ENCODE results near the gene RNASE12.
A peak's percentile ranks its signal among the peaks of the same experiment; 100 is the strongest.

RNASE12 gene

GRCh38 chr14:20630340-20631022 lies 39.3 kb upstream of the RNASE12 start:
- H3K36me3 ChIP-seq (ENCODE audit: control insufficient read depth, insufficient read depth, low read length): no peaks in the 10 kb centered on the region
- H3K27me3 ChIP-seq (replicated peaks; ENCODE audit: control insufficient read depth, insufficient read depth, low read length): no peaks in the 10 kb centered on the region
- TF ChIP-seq, protein P1, sequence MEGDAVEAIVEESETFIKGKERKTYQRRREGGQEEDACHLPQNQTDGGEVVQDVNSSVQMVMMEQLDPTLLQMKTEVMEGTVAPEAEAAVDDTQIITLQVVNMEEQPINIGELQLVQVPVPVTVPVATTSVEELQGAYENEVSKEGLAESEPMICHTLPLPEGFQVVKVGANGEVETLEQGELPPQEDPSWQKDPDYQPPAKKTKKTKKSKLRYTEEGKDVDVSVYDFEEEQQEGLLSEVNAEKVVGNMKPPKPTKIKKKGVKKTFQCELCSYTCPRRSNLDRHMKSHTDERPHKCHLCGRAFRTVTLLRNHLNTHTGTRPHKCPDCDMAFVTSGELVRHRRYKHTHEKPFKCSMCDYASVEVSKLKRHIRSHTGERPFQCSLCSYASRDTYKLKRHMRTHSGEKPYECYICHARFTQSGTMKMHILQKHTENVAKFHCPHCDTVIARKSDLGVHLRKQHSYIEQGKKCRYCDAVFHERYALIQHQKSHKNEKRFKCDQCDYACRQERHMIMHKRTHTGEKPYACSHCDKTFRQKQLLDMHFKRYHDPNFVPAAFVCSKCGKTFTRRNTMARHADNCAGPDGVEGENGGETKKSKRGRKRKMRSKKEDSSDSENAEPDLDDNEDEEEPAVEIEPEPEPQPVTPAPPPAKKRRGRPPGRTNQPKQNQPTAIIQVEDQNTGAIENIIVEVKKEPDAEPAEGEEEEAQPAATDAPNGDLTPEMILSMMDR (IDR thresholded peaks at IDR 0.05; ENCODE audit: insufficient read depth, low read length, poor library complexity, severe bottlenecking): no peak
- peak; percentile 51 for DNase-seq (ENCODE audit: extremely low read depth, insufficient read length)
- peak overlapping the region; percentile 50 for H3K4me3 ChIP-seq (replicated peaks; ENCODE audit: low read depth, low read length)

DNA sequence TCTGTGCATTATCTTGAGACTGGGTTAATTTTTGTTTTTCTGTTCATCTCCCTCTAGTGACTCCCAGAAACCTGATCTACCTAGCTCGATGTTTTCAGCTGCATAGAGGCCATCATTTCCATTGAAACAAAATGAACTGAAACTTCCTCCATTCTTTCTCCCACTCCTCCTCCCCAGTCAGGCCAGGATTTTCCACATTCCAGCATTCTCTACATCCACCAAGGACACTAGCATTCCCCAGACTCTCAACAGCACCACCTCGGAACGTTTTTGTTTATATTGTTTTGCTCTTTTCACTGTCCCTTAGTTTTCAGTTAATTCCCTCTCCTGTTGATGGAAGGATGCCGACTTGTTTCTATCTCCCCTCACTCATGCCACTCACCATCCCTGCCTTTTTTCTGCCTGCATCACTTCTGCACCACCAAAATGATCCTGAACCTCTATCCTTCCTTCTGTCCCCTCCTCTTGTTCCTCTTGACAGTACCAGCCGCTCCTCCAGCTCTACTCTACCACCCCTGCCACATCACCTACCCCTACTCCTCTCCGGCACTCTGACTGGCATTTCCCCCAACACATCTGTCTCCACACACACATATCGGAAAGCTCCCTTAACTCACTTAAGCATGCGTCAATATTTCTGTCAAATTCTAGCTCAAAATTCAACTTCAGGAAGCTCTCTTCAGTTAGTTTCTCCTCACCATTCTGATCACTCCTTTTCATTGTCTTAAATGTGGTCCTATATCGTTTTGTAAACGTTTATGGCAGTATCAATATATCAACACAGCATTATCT lies 37.1 kb upstream of the RNASE12 start:
- H3K36me3 ChIP-seq (ENCODE audit: control insufficient read depth, insufficient read depth, low read length): no peaks in the 10 kb centered on the region
- TF ChIP-seq, protein P1 (IDR thresholded peaks at IDR 0.05; ENCODE audit: insufficient read depth, low read length, poor library complexity, severe bottlenecking): no peak
- no peaks in the 10 kb centered on the region for H3K27me3 ChIP-seq (replicated peaks; ENCODE audit: control insufficient read depth, insufficient read depth, low read length)
- DNase-seq (ENCODE audit: extremely low read depth, insufficient read length): no peak
- no peak overlapping the region for H3K4me3 ChIP-seq (replicated peaks; ENCODE audit: low read depth, low read length)

DNA sequence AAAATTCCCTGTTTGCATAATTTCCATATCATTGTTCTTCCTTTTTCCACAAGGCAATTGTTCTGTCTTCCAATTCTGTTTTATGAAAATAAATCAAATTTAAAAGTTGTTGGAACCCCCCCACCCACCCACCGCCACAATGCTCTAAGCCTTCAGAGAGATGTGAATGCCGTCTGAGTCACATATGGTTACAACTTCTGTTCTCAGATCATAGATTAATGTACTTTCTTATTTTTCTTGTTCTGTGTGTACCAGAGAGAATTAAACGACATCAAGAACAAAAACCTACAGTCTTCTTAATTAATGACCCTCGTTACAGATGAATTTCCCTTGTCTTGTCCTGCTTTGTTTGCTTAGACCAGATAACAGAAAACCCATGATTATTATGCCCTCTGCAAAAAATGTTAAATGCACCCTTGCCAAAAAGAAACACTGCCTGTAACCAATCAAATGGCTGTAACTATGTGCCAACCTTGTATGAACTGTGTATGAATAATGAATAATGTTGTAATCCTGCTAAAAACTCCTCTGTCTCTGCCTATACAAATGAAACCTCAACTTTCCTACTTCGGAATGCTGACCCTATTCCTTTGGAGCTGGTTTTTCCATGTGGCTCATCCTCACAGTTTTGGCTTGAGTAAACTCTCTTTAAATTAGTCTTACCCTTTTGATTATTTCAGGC lies 36.3 kb upstream of the RNASE12 start:
- H3K36me3 ChIP-seq (ENCODE audit: control insufficient read depth, insufficient read depth, low read length): no peaks in the 10 kb centered on the region
- no peaks in the 10 kb centered on the region for H3K27me3 ChIP-seq (replicated peaks; ENCODE audit: control insufficient read depth, insufficient read depth, low read length)
- TF ChIP-seq, protein P1 (IDR thresholded peaks at IDR 0.05; ENCODE audit: insufficient read depth, low read length, poor library complexity, severe bottlenecking): no peak
- no peak for DNase-seq (ENCODE audit: extremely low read depth, insufficient read length)
- H3K4me3 ChIP-seq (replicated peaks; ENCODE audit: low read depth, low read length): no peak overlapping the region

GRCh38 chr14:20626274-20626673 lies 35.1 kb upstream of the RNASE12 start:
- no peaks in the 10 kb centered on the region for H3K36me3 ChIP-seq (ENCODE audit: control insufficient read depth, insufficient read depth, low read length)
- no peak for DNase-seq (ENCODE audit: extremely low read depth, insufficient read length)
- H3K4me3 ChIP-seq (replicated peaks; ENCODE audit: low read depth, low read length): no peak overlapping the region
- H3K27me3 ChIP-seq (replicated peaks; ENCODE audit: control insufficient read depth, insufficient read depth, low read length): no peaks in the 10 kb centered on the region
- TF ChIP-seq, protein P1 (IDR thresholded peaks at IDR 0.05; ENCODE audit: insufficient read depth, low read length, poor library complexity, severe bottlenecking): no peak

DNA sequence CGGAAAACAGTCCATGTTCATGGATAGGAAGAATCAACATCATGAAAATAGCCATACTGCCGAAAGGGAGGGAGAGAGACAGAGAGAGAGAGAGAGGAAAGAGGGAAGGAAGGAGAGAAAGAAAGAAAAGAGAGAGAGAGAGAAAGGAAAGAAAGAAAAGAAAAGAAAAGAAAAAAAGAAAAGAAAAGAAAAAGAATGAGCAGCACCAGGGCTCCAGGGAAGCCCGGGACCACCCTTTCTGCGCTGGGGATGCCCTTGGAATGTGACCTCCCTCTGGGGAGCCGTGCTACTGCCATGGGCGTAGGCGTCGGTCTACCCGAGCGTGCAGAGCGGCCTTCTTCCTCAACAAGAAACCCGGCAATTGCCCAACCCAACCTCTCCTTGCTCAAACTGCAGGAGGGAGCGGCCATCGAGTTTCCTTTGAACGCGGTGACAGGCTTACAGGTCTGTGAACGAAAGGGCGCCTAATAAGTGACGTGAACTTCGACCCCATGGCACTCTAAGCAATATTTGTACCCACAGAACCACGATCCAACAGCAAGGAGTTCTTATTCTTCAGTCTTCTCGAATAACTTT lies 33.4 kb upstream of the RNASE12 start:
- DNase-seq (ENCODE audit: extremely low read depth, insufficient read length): peak; percentile 71
- TF ChIP-seq, protein P1 (IDR thresholded peaks at IDR 0.05; ENCODE audit: insufficient read depth, low read length, poor library complexity, severe bottlenecking): no peak
- Histone ChIP-seq H3K4me3 (replicated peaks; ENCODE audit: low read depth, low read length) (peak overlapping the region; percentile 51), H3K27me3 (replicated peaks; ENCODE audit: control insufficient read depth, insufficient read depth, low read length) (no peaks in the 10 kb centered on the region), H3K36me3 (ENCODE audit: control insufficient read depth, insufficient read depth, low read length) (no peaks in the 10 kb centered on the region)

Measured in GM06990 (cell line).